Fibroblast of lung (primary cell): ENCODE data around the gene OR10A3.

Source experiments
- EZH2 ChIP-seq: IDR thresholded peaks from 2 replicates; pipeline ENCODE4 v1.5.1; 2012; ENCODE audit warnings: low read length, control low read depth, mild to moderate bottlenecking; ENCODE audit errors: missing control alignments
- TF ChIP-seq, protein P1 (sequence below), 2 donors: IDR thresholded peaks in 1 of 2; conservative IDR thresholded peaks in 1 of 2; 1 replicate in 1 of 2; 2 replicates in 1 of 2; pipeline ENCODE4 v1.5.1; 2011 to 2012; ENCODE audit warnings: low read length in 2 of 2, control low read depth in 1 of 2, inconsistent platforms in 1 of 2, low read depth in 1 of 2, mild to moderate bottlenecking in 1 of 2

DNA sequence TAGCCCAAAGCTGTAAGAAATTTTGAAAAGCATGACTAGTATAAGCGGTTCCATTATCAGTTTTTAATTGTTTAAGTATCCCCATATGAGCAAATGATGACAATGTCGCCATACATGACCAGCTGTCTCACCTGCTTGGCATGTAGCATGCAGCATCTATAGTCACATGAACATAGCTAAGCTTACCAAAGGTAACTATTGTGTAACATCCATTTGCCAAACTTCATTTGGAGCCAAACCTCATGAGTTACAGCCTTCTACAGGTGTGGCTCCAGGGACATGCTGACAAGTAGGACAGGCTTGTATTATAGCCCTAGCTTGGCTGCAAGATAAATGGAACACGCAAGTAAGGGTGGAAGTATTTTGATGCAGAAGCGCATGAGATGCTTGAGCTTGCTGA, 40.8 kb downstream of the OR10A3 start:
- TF ChIP-seq EZH2, result no peak
- TF ChIP-seq, protein P1, sequence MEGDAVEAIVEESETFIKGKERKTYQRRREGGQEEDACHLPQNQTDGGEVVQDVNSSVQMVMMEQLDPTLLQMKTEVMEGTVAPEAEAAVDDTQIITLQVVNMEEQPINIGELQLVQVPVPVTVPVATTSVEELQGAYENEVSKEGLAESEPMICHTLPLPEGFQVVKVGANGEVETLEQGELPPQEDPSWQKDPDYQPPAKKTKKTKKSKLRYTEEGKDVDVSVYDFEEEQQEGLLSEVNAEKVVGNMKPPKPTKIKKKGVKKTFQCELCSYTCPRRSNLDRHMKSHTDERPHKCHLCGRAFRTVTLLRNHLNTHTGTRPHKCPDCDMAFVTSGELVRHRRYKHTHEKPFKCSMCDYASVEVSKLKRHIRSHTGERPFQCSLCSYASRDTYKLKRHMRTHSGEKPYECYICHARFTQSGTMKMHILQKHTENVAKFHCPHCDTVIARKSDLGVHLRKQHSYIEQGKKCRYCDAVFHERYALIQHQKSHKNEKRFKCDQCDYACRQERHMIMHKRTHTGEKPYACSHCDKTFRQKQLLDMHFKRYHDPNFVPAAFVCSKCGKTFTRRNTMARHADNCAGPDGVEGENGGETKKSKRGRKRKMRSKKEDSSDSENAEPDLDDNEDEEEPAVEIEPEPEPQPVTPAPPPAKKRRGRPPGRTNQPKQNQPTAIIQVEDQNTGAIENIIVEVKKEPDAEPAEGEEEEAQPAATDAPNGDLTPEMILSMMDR (conservative IDR thresholded peaks at IDR 0.05 in 1 of 2, IDR thresholded peaks at IDR 0.05 in 1 of 2; ENCODE audit: low read depth in 1 of 2, low read length in 2 of 2), result no peak
